ENCODE data around the gene DMRTB1. TPM values are rescaled to one million over a fixed set of nuclear protein-coding genes. Genes with fewer than 3 reads are reported as not detected.

DMRTB1 gene
- total RNA-seq, 1 donor from 2014 or later: not detected

DNA sequence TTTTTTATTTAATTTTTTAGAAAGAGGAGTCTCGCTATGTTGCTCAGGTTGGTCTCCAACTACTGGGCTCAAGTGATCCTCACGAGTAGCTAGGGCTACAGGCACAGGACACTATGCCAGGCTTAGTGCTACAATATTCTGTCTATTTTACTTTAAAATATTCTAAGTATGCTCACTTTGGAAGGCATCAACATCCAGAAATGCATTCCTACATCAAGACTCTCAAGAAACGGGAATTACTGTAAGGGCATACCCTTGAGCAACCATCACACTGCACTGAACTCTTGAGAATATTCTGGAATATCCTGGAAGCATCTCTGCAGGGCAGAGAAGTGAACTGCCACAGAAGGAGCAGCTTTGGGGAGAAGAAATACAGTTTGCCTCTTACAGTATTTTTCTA is 565 bp upstream of the DMRTB1 start:
- DNase-seq (ENCODE audit: low read depth): no peak
- H3K4me3 ChIP-seq (ENCODE audit: low read depth, low read length): no peak overlapping the region
- no peak for TF ChIP-seq CTCF (conservative IDR thresholded peaks at IDR 0.05; ENCODE audit: low read depth, low read length)

- TF ChIP-seq CTCF (conservative IDR thresholded peaks at IDR 0.05; ENCODE audit: low read depth, low read length): no peak
- H3K4me3 ChIP-seq (ENCODE audit: low read depth, low read length): no peak overlapping the region
These were observed 1.0 kb downstream of the DMRTB1 start for GRCh38 chr1:53460211-53460634.

DNA sequence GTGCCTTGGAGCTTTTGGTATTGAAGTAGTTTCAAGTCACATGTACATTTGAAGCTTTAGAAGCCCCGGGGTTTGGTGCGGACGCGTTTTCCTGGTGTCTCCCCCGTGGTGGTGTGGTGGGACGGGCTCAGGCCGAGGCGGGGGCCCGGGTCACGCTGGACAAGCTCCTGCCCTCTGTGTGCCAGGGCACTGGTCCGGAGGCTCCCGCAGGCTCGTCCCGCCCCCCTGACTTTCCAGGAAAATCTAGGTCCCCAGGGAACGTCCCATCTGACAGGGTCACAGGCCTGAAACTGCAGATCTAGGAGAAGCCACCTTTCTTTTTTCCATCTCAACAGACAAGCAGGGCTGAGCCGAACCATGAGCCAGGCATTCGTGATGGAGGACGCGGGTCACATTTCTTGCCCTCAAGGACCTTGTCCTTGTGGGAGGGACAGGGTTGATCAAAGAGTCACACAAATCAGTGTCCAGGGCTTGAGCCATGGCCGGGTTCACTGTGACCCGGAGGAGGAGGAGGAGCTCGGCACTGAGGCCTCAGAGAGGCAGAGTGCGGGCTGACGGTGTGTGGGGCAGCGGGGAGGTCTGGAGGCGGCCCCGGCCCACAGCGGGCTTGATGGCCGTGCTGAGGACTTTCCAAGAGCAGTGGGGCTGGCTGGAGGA is 1.6 kb downstream of the DMRTB1 start:
- no peak overlapping the region for H3K4me3 ChIP-seq (ENCODE audit: low read depth, low read length)
- TF ChIP-seq CTCF (conservative IDR thresholded peaks at IDR 0.05; ENCODE audit: low read depth, low read length): no peak
- DNase-seq (ENCODE audit: low read depth): no peak

More at GRCh38 chr1:53460211-53460634, 1.0 kb downstream of the DMRTB1 start:
- DNase-seq (ENCODE audit: low read depth): no peak

- no peak overlapping the region for H3K4me3 ChIP-seq (ENCODE audit: low read depth, low read length)
- no peak for DNase-seq (ENCODE audit: low read depth)
- no peak for TF ChIP-seq CTCF (conservative IDR thresholded peaks at IDR 0.05; ENCODE audit: low read depth, low read length)
These were observed 2.3 kb downstream of the DMRTB1 start for GRCh38 chr1:53461323-53462044.

- no peak overlapping the region for H3K4me3 ChIP-seq (ENCODE audit: low read depth, low read length)
- no peak for DNase-seq (ENCODE audit: low read depth)
- no peak for TF ChIP-seq CTCF (conservative IDR thresholded peaks at IDR 0.05; ENCODE audit: low read depth, low read length)
These were observed 3.0 kb downstream of the DMRTB1 start for GRCh38 chr1:53462193-53462592.

- no peak for DNase-seq (ENCODE audit: low read depth)
- no peak for TF ChIP-seq CTCF (conservative IDR thresholded peaks at IDR 0.05; ENCODE audit: low read depth, low read length)
- no peak overlapping the region for H3K4me3 ChIP-seq (ENCODE audit: low read depth, low read length)
These were observed 3.7 kb downstream of the DMRTB1 start for GRCh38 chr1:53462769-53463501.

Data from epithelial cell of proximal tubule (primary cell).